Activated T-cell treated with anti-CD3 and anti-CD28 coated beads, Interleukin-2, amount 50 U/mL, for 72 hours (primary cell): ENCODE measurements around the gene SPEF2. TPM values are rescaled to one million over a fixed set of nuclear protein-coding genes. Genes with fewer than 3 reads are reported as not detected.
"Not testable (repeated sequence)": the region's sequence is repeated elsewhere in the genome, so short reads cannot be mapped to it uniquely, and the experiment has no call there.

ENCODE experiments used
- ATAC-seq, 2 donors: fragments of 150-1000 bp; cut with Tn5 transposase; replicated peaks in 1 of 2; 2 replicates each; pipeline ENCODE4 v1.10.0; 2021; ENCODE audit warnings: moderate library complexity in 2 of 2, mild to moderate bottlenecking in 1 of 2
- DNase-seq, 2 donors: peaks; one replicate each; pipeline ENCODE4 v3.0.0; 2021 to 2022; ENCODE audit warnings: mixed read lengths in 1 of 2
- H3K27ac Mint-ChIP-seq: one replicate; pipeline ENCODE4 v1.8.0; 2022; ENCODE audit warnings: mild to moderate bottlenecking, moderate library complexity, mixed read lengths
- H3K27me3 Mint-ChIP-seq: one replicate; pipeline ENCODE4 v1.8.0; 2022; ENCODE audit warnings: low read depth, mixed read lengths
- H3K36me3 Mint-ChIP-seq, 2 donors: one replicate each; pipeline ENCODE4 v1.8.0; 2022; ENCODE audit warnings: mixed read lengths in 2 of 2, mild to moderate bottlenecking in 1 of 2; ENCODE audit not compliant: insufficient read depth in 2 of 2
- H3K4me1 Mint-ChIP-seq: one replicate; pipeline ENCODE4 v1.8.0; 2022; ENCODE audit warnings: low read depth, mixed read lengths
- H3K4me3 Mint-ChIP-seq, 2 donors: one replicate each; pipeline ENCODE4 v1.8.0; 2022; ENCODE audit warnings: mild to moderate bottlenecking in 2 of 2, mixed read lengths in 2 of 2, moderate library complexity in 2 of 2
- H3K9me3 Mint-ChIP-seq, 2 donors: one replicate each; pipeline ENCODE4 v1.8.0; 2022; ENCODE audit warnings: mixed read lengths in 2 of 2
- total RNA-seq, 2 donors: library from RNA; stranded (reverse); gene quantifications; one replicate each; pipeline ENCODE4 v1.2.3, GENCODE V29; 2022

Gene SPEF2
- total RNA-seq, 2 donors from 2014 or later: 17.9 to 19.1 TPM

DNA sequence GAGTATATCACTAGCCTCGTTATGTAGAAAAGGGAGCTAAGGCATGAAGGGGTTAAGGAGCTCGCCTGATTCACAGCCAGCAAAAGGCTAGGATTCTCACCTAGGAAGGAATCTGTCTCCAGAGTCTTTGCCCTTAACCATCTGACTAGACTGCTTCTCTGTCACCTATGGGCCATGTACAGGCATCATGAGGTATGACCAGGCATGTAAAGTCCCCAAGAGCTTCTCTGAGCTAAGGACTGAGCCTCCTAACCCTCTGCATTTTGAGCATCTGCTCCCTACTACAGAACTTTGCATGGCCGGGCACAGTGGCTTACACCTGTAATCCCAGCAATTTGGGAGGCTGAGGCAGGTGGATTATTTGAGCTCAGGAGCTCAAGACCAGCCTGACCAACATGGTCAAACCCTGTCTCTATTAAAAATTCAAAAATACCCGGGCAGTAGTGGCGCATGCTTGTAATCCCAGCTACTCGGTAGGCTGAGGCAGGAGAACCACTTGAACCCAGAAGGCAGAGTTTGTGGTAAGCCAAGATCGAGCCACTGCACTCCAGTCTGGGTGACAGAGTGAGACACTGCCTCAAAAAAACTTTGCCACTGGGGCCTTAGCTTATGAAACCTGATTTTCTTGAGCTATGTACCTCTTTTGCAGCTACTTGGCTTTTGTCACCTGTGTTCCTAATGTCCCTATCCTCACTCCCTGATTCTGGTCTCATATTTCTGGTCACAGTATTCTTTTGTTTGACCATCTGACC, 205.9 kb downstream of the SPEF2 start:
- ATAC-seq: peak; percentile 33 to 40
- peak in 1 of 2 donors; percentile 33 for DNase-seq
- peak overlapping the region; percentile 42 to 77 for H3K4me3 Mint-ChIP-seq

GRCh38 chr5:35826056-35826455, 208.4 kb downstream of the SPEF2 start:
- peaks cover 2 to 3% of the 10 kb centered on the region in 2 donors for H3K36me3 Mint-ChIP-seq
- peak overlapping the region; percentile 56 to 86 for H3K4me3 Mint-ChIP-seq
- H3K27me3 Mint-ChIP-seq: no peaks in the 10 kb centered on the region
- peaks cover 97% of the 10 kb centered on the region for H3K4me1 Mint-ChIP-seq
- peak; percentile 18 to 20 for ATAC-seq
- no peak for DNase-seq
- peak overlapping the region; percentile 61 for H3K27ac Mint-ChIP-seq
- H3K9me3 Mint-ChIP-seq: peaks cover 0 to 2% of the 10 kb centered on the region in 2 donors

More for the DNA sequence above, 205.9 kb downstream of the SPEF2 start:
- Mint-ChIP-seq H3K27me3 (no peaks in the 10 kb centered on the region), H3K36me3 (peaks cover 4 to 11% of the 10 kb centered on the region in 2 donors), H3K27ac (peak overlapping the region; percentile 89), H3K9me3 (peaks cover 0 to 5% of the 10 kb centered on the region in 2 donors), H3K4me1 (peaks cover 99% of the 10 kb centered on the region)

DNA sequence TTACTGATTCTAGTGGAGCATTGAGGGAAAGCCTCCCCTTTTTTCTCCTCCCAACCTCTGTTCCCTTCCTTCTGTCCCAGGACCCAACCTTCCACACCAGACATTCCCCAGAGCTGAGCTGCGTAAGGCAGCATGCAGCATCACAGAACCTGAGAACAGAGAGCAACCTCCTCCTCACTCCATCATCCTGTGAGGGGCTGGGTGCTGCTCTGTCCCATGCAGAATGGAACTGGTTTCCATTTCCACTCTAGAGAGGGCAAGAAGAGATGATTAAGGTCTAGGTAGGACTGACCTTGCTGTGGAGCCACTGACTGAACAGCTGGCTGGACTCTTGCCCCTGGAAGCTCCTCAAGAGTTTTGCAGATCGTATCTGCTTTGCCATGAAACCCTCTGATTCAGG, 208.9 kb downstream of the SPEF2 start:
- peak overlapping the region; percentile 56 to 86 for H3K4me3 Mint-ChIP-seq
- H3K27ac Mint-ChIP-seq: peak overlapping the region; percentile 61
- peaks cover 2% of the 10 kb centered on the region in 2 donors for H3K36me3 Mint-ChIP-seq
- no peaks in the 10 kb centered on the region for H3K9me3 Mint-ChIP-seq
- DNase-seq (no peak), ATAC-seq (peak; percentile 43 to 53)
- no peaks in the 10 kb centered on the region for H3K27me3 Mint-ChIP-seq
- peaks cover 98% of the 10 kb centered on the region for H3K4me1 Mint-ChIP-seq

DNA sequence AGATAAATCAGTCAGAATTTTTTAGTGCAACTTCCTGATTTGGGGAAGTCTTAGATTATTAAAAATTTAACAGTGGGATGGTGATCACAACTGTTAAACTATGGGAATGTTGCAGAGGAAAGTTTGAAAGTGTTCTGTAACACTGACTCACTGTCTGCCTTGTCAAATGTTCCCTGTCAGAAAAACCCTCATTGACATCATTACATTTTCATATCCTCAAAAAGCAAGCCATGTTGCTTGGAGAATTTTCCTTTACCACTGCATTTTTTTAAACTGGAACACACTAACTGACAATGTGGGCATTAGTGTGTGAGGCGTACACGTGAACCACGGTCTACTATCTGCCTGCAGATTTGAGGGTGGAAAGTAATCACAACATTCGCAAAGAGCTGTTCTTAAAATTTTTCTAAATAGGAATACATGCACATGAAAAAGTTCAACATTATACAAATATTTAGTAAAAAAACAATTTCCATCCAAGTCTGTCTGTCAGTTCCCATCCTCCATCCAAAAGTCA, 210.5 kb downstream of the SPEF2 start:
- Mint-ChIP-seq H3K27me3 (no peaks in the 10 kb centered on the region), H3K4me1 (peaks cover 98% of the 10 kb centered on the region), H3K36me3 (peaks cover 2% of the 10 kb centered on the region in 2 donors), H3K27ac (peak overlapping the region; percentile 61), H3K9me3 (no peaks in the 10 kb centered on the region), H3K4me3 (peak overlapping the region; percentile 2 to 56)
- no peak for DNase-seq
- peak in 1 of 2 donors; percentile 6 for ATAC-seq

- no peak for ATAC-seq
- no peaks in the 10 kb centered on the region for H3K27me3 Mint-ChIP-seq
Observed at GRCh38 chr5:35830587-35830986, 212.9 kb downstream of the SPEF2 start.

GRCh38 chr5:35832762-35833161, 215.1 kb downstream of the SPEF2 start:
- peaks cover 98% of the 10 kb centered on the region for H3K4me1 Mint-ChIP-seq
- H3K27me3 Mint-ChIP-seq: no peaks in the 10 kb centered on the region
- DNase-seq (no peak), ATAC-seq (peak; percentile 35 to 38)
- peaks cover 0 to 2% of the 10 kb centered on the region in 2 donors for H3K36me3 Mint-ChIP-seq
- peak overlapping the region; percentile 98 for H3K27ac Mint-ChIP-seq
- peak overlapping the region; percentile 81 to 87 for H3K4me3 Mint-ChIP-seq
- no peaks in the 10 kb centered on the region for H3K9me3 Mint-ChIP-seq

More at GRCh38 chr5:35830587-35830986, 212.9 kb downstream of the SPEF2 start:
- H3K9me3 Mint-ChIP-seq: no peaks in the 10 kb centered on the region
- DNase-seq: no peak
- H3K4me1 Mint-ChIP-seq: peaks cover 98% of the 10 kb centered on the region
- peak overlapping the region; percentile 75 to 84 for H3K4me3 Mint-ChIP-seq
- peaks cover 0 to 2% of the 10 kb centered on the region in 2 donors for H3K36me3 Mint-ChIP-seq
- H3K27ac Mint-ChIP-seq: peak overlapping the region; percentile 98

GRCh38 chr5:35833224-35833623, 215.6 kb downstream of the SPEF2 start:
- peaks cover 98% of the 10 kb centered on the region for H3K4me1 Mint-ChIP-seq
- no peak for DNase-seq
- H3K9me3 Mint-ChIP-seq: no peaks in the 10 kb centered on the region
- H3K27ac Mint-ChIP-seq: peak overlapping the region; percentile 98
- H3K36me3 Mint-ChIP-seq: peaks cover 0 to 2% of the 10 kb centered on the region in 2 donors
- no peaks in the 10 kb centered on the region for H3K27me3 Mint-ChIP-seq
- H3K4me3 Mint-ChIP-seq: peak overlapping the region; percentile 81 to 87
- ATAC-seq: no peak

DNA sequence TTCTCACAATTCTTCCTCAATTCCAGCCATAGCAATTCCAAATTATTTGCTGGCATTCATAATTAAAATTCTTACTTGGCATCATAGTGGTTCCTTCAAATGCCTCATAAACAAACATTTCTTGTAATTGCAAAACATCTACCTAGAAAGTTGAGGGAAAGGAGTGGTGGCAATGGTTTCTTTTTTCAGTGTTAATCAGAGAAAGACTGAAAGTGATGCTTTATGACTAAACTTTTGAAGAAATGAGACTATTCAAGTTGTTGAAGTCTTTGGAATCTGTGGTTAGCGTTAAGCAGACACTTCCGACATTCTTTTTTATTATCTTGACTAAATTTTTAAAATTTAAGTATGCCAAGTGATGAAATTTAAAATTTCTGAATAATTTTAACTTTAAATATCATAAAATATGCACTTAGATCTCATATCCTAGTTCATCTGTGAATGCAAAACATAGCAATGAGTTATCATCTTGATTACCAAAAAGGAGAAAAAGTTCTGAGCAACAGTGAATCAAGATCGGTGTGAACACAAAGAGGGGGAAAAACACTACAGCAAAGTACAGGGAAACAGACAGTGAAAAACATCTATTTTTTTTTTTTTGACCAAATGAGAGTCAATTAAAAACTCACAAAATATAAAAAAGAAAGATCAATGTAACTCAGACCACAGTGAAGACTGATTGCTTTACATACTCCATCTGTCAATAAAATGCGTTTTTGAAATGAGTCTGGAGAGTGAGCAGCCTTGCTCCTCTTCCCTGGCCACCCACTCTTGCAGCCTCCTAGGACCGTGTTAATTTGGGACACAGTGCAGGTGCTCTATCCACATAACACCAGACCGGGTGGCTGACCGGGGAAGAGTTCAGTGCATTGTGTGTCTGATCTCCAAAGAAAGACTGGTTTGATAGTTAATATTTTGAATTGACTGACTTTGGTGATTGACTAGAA, 218.4 kb downstream of the SPEF2 start:
- peaks cover 1 to 3% of the 10 kb centered on the region in 2 donors for H3K36me3 Mint-ChIP-seq
- H3K9me3 Mint-ChIP-seq: peaks cover 0 to 2% of the 10 kb centered on the region in 2 donors
- peak overlapping the region; percentile 82 to 87 for H3K4me3 Mint-ChIP-seq
- ATAC-seq: peak; percentile 62 to 69
- H3K27me3 Mint-ChIP-seq: no peaks in the 10 kb centered on the region
- H3K27ac Mint-ChIP-seq: peak overlapping the region; percentile 98
- peaks cover 100% of the 10 kb centered on the region for H3K4me1 Mint-ChIP-seq
- DNase-seq: peak in 1 of 2 donors; percentile 33

DNA sequence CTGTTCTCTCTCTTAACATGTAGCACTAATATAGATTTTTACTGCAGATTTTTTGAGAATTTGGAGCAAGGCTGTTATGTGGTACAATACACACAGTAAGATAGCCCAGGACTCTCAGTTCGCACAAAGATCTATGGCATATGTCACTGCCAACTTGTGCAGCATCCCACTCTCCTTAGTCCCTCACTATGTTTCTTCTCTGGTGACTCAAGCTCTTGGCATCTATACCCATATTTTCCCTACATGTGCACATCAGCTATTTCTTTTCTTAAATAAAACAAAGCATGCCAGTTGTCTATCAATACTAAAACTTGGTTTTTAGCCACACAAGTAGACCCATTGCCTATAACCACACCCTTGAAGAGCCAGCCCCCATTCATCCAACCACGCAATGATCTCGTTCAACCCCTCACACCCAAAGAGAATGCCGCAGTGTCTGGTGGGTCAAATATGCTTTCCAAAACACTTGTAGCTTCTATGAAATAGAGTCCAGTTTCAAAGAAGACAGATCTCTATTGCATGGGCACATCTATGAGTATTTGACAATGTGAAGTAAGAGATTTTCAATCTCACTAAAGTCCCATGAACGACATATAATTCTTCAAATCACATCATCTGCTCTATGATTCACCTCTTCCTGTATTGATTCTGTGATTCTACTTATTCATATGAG, 220.8 kb downstream of the SPEF2 start:
- DNase-seq (peak; percentile 64 to 71), ATAC-seq (peak; percentile 66 to 68)
- Mint-ChIP-seq H3K4me3 (peak overlapping the region; percentile 72 to 87), H3K27ac (peak overlapping the region; percentile 98), H3K36me3 (peaks cover 1 to 11% of the 10 kb centered on the region in 2 donors), H3K27me3 (no peaks in the 10 kb centered on the region), H3K4me1 (peaks cover 80% of the 10 kb centered on the region), H3K9me3 (peaks cover 2 to 4% of the 10 kb centered on the region in 2 donors)

DNA sequence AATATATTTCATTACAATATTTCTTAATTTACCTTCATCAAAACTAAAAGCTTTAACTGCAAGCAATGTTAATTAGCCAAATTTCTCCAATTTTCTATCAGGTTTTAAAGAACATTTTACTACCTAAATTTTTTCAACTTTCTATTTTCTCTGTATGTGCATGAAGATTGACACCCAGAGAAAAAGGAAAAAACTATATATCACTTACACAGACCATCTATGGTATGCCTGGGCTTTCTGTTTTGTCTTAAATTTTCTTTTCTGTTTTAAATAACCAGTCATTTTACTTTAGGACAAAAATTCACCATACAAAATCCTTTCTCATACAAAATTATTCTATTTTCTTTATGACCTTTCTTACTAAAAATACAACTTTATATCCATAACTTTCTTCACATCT, 225.2 kb downstream of the SPEF2 start:
- ATAC-seq (no peak), DNase-seq (no peak)
- Mint-ChIP-seq H3K27ac (no peak overlapping the region), H3K9me3 (peaks cover 15 to 23% of the 10 kb centered on the region in 2 donors), H3K4me3 (no peak overlapping the region), H3K36me3 (peaks cover 33 to 54% of the 10 kb centered on the region in 2 donors), H3K27me3 (no peaks in the 10 kb centered on the region), H3K4me1 (peaks cover 37% of the 10 kb centered on the region)

DNA sequence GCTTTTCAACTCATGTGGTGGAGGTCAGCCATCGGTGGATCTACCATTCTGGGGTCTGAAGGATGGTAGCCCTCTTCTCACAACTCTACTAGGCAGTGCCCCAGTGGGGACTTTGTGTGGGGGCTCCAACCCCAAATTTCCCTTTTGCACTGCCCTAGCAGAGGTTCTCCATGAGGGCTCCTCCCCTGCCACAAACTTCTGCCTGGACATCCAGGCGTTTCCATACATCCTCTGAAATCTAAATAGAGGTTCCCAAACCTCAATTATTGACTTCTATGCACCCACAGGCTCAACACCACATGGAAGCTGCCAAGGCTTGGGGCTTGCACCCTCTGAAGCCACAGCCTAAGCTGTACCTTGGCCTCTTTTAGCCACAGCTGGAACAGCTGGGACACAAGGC, 227.8 kb downstream of the SPEF2 start:
- not testable (repeated sequence) for ATAC-seq, DNase-seq, H3K27me3 Mint-ChIP-seq, H3K4me3 Mint-ChIP-seq
- Mint-ChIP-seq H3K4me1 (peaks cover 27% of the 10 kb centered on the region), H3K27ac (peak overlapping the region; percentile 33), H3K9me3 (peaks cover 16 to 25% of the 10 kb centered on the region in 2 donors), H3K36me3 (peaks cover 36 to 60% of the 10 kb centered on the region in 2 donors)

DNA sequence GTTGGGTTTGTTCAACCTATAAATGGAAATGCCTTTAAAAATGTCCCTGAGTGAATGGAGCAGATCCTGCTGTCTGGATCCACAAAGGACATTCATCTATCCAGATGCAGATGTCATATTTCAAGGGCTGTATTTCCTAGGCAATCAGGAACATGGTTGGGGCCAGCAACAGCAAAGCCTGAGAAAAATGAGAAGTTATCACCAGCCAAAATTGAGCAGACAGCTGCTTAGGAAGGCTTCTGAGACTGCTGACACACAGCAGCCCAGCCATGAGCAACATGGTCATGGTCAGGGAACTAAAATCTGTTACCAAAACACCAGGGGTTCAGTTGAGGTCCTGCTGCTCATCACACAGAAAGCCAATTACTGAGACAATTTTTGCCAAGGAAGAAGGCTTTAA, 229.8 kb downstream of the SPEF2 start:
- Mint-ChIP-seq H3K4me3 (no peak overlapping the region), H3K27ac (peak overlapping the region; percentile 20), H3K27me3 (no peaks in the 10 kb centered on the region), H3K36me3 (peaks cover 40 to 56% of the 10 kb centered on the region in 2 donors), H3K9me3 (peaks cover 16 to 25% of the 10 kb centered on the region in 2 donors), H3K4me1 (peaks cover 35% of the 10 kb centered on the region)
- no peak for DNase-seq
- no peak for ATAC-seq
